H1 (cell line): ENCODE measurements around the gene FGFR2. TPM values are rescaled to one million over a fixed set of nuclear protein-coding genes. Genes with fewer than 3 reads are reported as not detected.
A peak's percentile ranks its signal among the peaks of the same experiment; 100 is the strongest.

Experiments
- CTCF ChIA-PET: fragments of 300-600 bp; sonication (Branson Sonifier 250); formaldehyde crosslinking; loops from one replicate; lab custom pipeline; 2021; ENCODE audit not compliant: partially characterized antibody; lab: Charles Lee
- POLR2A ChIA-PET: fragments of 300-600 bp; sonication (Branson Sonifier 250); formaldehyde crosslinking; loops from one replicate; lab custom pipeline; 2021; ENCODE audit warnings: inconsistent platforms; ENCODE audit not compliant: partially characterized antibody; lab: Charles Lee
- DNase-seq, 2 experiments: peaks; one replicate each; pipeline versions ENCODE4 v3.0.0 to v3.0.0-alpha.2; 2010 to 2022; ENCODE audit warnings: low spot score in 2 of 2, low read depth in 1 of 2, mixed read lengths in 1 of 2
- FAIRE-seq: peaks from 2 replicates; lab custom pipeline; 2011; peaks lifted over from hg19 to GRCh38; lab: Jason Lieb, UNC
- H2AFZ ChIP-seq: 2 replicates; pipeline ENCODE4 v1.8.1; 2012; ENCODE audit warnings: low read length, inconsistent platforms
- H2AK5ac ChIP-seq: 2 replicates; pipeline ENCODE4 v1.6.1; 2013; ENCODE audit warnings: low read depth, low read length
- H2BK120ac ChIP-seq: replicated peaks from 2 replicates; pipeline ENCODE3; 2013; ENCODE audit warnings: low read depth, low read length, inconsistent platforms
- H2BK12ac ChIP-seq: 2 replicates; pipeline ENCODE4 v1.6.1; 2013; ENCODE audit warnings: low read depth, low read length
- H2BK15ac ChIP-seq: 2 replicates; pipeline ENCODE4 v1.6.1; 2013; ENCODE audit warnings: low read length
- H2BK20ac ChIP-seq: 2 replicates; pipeline ENCODE4 v1.6.1; 2013; ENCODE audit warnings: low read length
- H2BK5ac ChIP-seq: 2 replicates; pipeline ENCODE4 v1.6.1; 2013; ENCODE audit warnings: low read depth, low read length
- H3K14ac ChIP-seq: 2 replicates; pipeline ENCODE4 v1.6.1; 2013; ENCODE audit warnings: inconsistent platforms; ENCODE audit not compliant: insufficient read length
- H3K18ac ChIP-seq: 2 replicates; pipeline ENCODE4 v1.6.1; 2013; ENCODE audit warnings: low read length; ENCODE audit errors: extremely low read depth
- H3K23ac ChIP-seq: 2 replicates; pipeline ENCODE4 v1.6.1; 2013; ENCODE audit warnings: inconsistent platforms; ENCODE audit not compliant: insufficient read length
- H3K23me2 ChIP-seq: 2 replicates; pipeline ENCODE4 v1.6.1; 2013; ENCODE audit warnings: low read depth, low read length
- H3K27ac ChIP-seq: 2 replicates; pipeline ENCODE4 v1.6.1; 2011; ENCODE audit warnings: low read depth, low read length, inconsistent platforms
- H3K27me3 ChIP-seq, 4 experiments: replicated peaks in 1 of 4; 1 replicate in 1 of 4; 2 replicates in 3 of 4; pipeline versions ENCODE4 v1.6.1 to v1.8.1; 2011 to 2013; ENCODE audit warnings: low read length in 3 of 4, mild to moderate bottlenecking in 3 of 4, inconsistent platforms in 2 of 4, mixed read lengths in 2 of 4, moderate library complexity in 1 of 4; ENCODE audit not compliant: control insufficient read depth in 3 of 4, insufficient read depth in 3 of 4; ENCODE audit errors: extremely low read depth in 1 of 4
- H3K36me3 ChIP-seq, 4 experiments: 2 replicates each; pipeline versions ENCODE4 v1.6.1 to v1.8.1; 2011 to 2013; ENCODE audit warnings: mild to moderate bottlenecking in 4 of 4, low read length in 3 of 4, moderate library complexity in 2 of 4, control low read depth in 1 of 4, inconsistent platforms in 1 of 4; ENCODE audit not compliant: insufficient read depth in 4 of 4, control insufficient read depth in 2 of 4
- H3K4ac ChIP-seq: replicated peaks from 2 replicates; pipeline ENCODE3; 2013; ENCODE audit warnings: low read length, low read depth, mixed read lengths, inconsistent platforms; ENCODE audit not compliant: insufficient read length
- H3K4me1 ChIP-seq, 4 experiments: replicated peaks in 1 of 4; 1 replicate in 1 of 4; 2 replicates in 3 of 4; pipeline versions ENCODE4 v1.6.1 to v1.8.1; 2011 to 2013; ENCODE audit warnings: low read length in 3 of 4, inconsistent platforms in 2 of 4, mixed read lengths in 1 of 4; ENCODE audit not compliant: insufficient read depth in 4 of 4, control insufficient read depth in 3 of 4
- H3K4me2 ChIP-seq, 2 experiments: 2 replicates each; pipeline versions ENCODE4 v1.6.1 to v1.8.1; 2011 to 2013; ENCODE audit warnings: low read depth in 2 of 2, low read length in 2 of 2, control low read depth in 1 of 2, inconsistent platforms in 1 of 2, mild to moderate bottlenecking in 1 of 2; ENCODE audit not compliant: insufficient read depth in 1 of 2
- H3K4me3 ChIP-seq, 4 experiments: fragments of 200-600, 300-600 bp in 1 of 4; sonication (generic), shearing (Covaris generic), sonication (Bioruptor Twin) in 1 of 4; 2 replicates each; pipeline versions ENCODE4 v1.5.1 to v1.8.1; 2011 to 2016; ENCODE audit warnings: low read length in 4 of 4, low read depth in 3 of 4, control low read depth in 2 of 4, inconsistent platforms in 2 of 4, mild to moderate bottlenecking in 2 of 4, mixed read lengths in 1 of 4, moderate library complexity in 1 of 4; ENCODE audit not compliant: insufficient read depth in 2 of 4; ENCODE audit errors: extremely low read depth in 1 of 4
- H3K56ac ChIP-seq: replicated peaks from 2 replicates; pipeline ENCODE3; 2013; ENCODE audit warnings: low read depth, mild to moderate bottlenecking, mixed read lengths, low read length, inconsistent platforms; ENCODE audit not compliant: insufficient read length
- H3K79me1 ChIP-seq: 2 replicates; pipeline ENCODE4 v1.6.1; 2013; ENCODE audit warnings: low read depth, low read length, control low read depth
- H3K79me2 ChIP-seq, 2 experiments: 2 replicates each; pipeline versions ENCODE4 v1.6.1 to v1.8.1; 2012 to 2013; ENCODE audit warnings: low read length in 2 of 2, mild to moderate bottlenecking in 2 of 2, inconsistent platforms in 1 of 2; ENCODE audit not compliant: insufficient read depth in 2 of 2, control insufficient read depth in 1 of 2
- H3K9ac ChIP-seq, 4 experiments: replicated peaks in 1 of 4; 1 replicate in 1 of 4; 2 replicates in 3 of 4; pipeline versions ENCODE4 v1.6.1 to v1.8.1; 2011 to 2013; ENCODE audit warnings: low read depth in 3 of 4, low read length in 3 of 4, control low read depth in 2 of 4, mild to moderate bottlenecking in 2 of 4, moderate library complexity in 2 of 4, inconsistent platforms in 1 of 4; ENCODE audit errors: extremely low read depth in 1 of 4
- H3K9me3 ChIP-seq, 2 experiments: 2 replicates each; pipeline versions ENCODE4 v1.6.1 to v1.8.1; 2012 to 2013; ENCODE audit warnings: mild to moderate bottlenecking in 2 of 2, moderate library complexity in 2 of 2, control low read depth in 1 of 2, inconsistent platforms in 1 of 2, low read depth in 1 of 2, low read length in 1 of 2, mixed read lengths in 1 of 2; ENCODE audit not compliant: insufficient read depth in 2 of 2
- H4K20me1 ChIP-seq, 2 experiments: replicated peaks in 1 of 2; 2 replicates each; pipeline versions ENCODE3 to v1.8.1; 2011 to 2013; ENCODE audit warnings: inconsistent platforms in 2 of 2, low read length in 2 of 2, mild to moderate bottlenecking in 1 of 2; ENCODE audit not compliant: insufficient read depth in 2 of 2, control insufficient read depth in 1 of 2
- H4K5ac ChIP-seq: 2 replicates; pipeline ENCODE4 v1.6.1; 2013; ENCODE audit warnings: low read length, low read depth, mixed read lengths, inconsistent platforms; ENCODE audit not compliant: insufficient read length
- H4K8ac ChIP-seq: 2 replicates; pipeline ENCODE4 v1.8.0; 2013; ENCODE audit warnings: mild to moderate bottlenecking, moderate library complexity, low read length, inconsistent platforms; ENCODE audit not compliant: insufficient read depth; ENCODE audit errors: extremely low read depth
- H4K91ac ChIP-seq: replicated peaks from 2 replicates; pipeline ENCODE3; 2013; ENCODE audit warnings: low read length, mixed read lengths, inconsistent platforms; ENCODE audit not compliant: insufficient read length
- CEBPB ChIP-seq: IDR thresholded peaks from 2 replicates; pipeline ENCODE4 v1.6.1; 2012; ENCODE audit warnings: low read depth, low read length
- CTBP2 ChIP-seq: IDR thresholded peaks from 2 replicates; pipeline ENCODE4 v1.7.0; 2011; ENCODE audit warnings: borderline replicate concordance, mild to moderate bottlenecking, moderate library complexity, mixed read lengths, low read length; ENCODE audit not compliant: insufficient read depth, insufficient read length
- EGR1 ChIP-seq: IDR thresholded peaks from 2 replicates; pipeline ENCODE4 v1.6.1; 2011; ENCODE audit warnings: low read depth, low read length, borderline replicate concordance
- JUN ChIP-seq: IDR thresholded peaks from 2 replicates; pipeline ENCODE4 v1.6.1; 2011; ENCODE audit warnings: low read depth, mild to moderate bottlenecking, improper control_type of control experiment, low read length
- JUND ChIP-seq: IDR thresholded peaks from 2 replicates; pipeline ENCODE4 v1.6.1; 2011; ENCODE audit warnings: mild to moderate bottlenecking, improper control_type of control experiment, low read length
- MAFK ChIP-seq: IDR thresholded peaks from 2 replicates; pipeline ENCODE4 v1.6.1; 2012; ENCODE audit warnings: low read depth, mild to moderate bottlenecking, improper control_type of control experiment, low read length
- NANOG ChIP-seq: IDR thresholded peaks from 2 replicates; pipeline ENCODE4 v1.6.1; 2011; ENCODE audit warnings: low read length, low read depth, mild to moderate bottlenecking, inconsistent platforms; ENCODE audit not compliant: insufficient read depth, poor library complexity, severe bottlenecking
- RNF2 ChIP-seq: fragments of 200-900, 300-1000 bp; sonication (generic); IDR thresholded peaks from 2 replicates; pipeline ENCODE4 v1.7.1; 2016; ENCODE audit warnings: borderline replicate concordance, low read depth, mild to moderate bottlenecking, antibody characterized with exemption, low read length; ENCODE audit not compliant: poor library complexity, severe bottlenecking; ENCODE audit errors: missing control alignments
- SIN3A ChIP-seq, 2 experiments: IDR thresholded peaks in 1 of 2; conservative IDR thresholded peaks in 1 of 2; 2 replicates each; pipeline ENCODE4 v1.6.1; 2011 to 2012; ENCODE audit warnings: low read length in 2 of 2, improper control_type of control experiment in 1 of 2, low read depth in 1 of 2, mild to moderate bottlenecking in 1 of 2
- SRF ChIP-seq: IDR thresholded peaks from 2 replicates; pipeline ENCODE4 v1.6.1; 2011; ENCODE audit warnings: mild to moderate bottlenecking, low read depth, low read length, moderate library complexity
- WGBS, 2 experiments: shearing (Covaris generic) in 1 of 2; methylation state at CpG; one replicate each; pipeline versions ENCODE4 v1.1.6 to v1.1.7; 2013 to 2015; ENCODE audit warnings: low lambda C conversion rate in 2 of 2, mixed read lengths in 2 of 2, inconsistent platforms in 1 of 2, low coverage in 1 of 2, missing lambda C conversion rate in 1 of 2; ENCODE audit not compliant: insufficient replicate concordance in 2 of 2, insufficient coverage in 1 of 2, insufficient read length in 1 of 2; ENCODE audit errors: extremely low coverage in 1 of 2, missing lambda C conversion rate in 1 of 2; 5-methylcytosine and 5-hydroxymethylcytosine counted together
- polyA plus RNA-seq, 7 experiments: library from polyadenylated mRNA; depleted of rRNA in 3 of 7; stranded (reverse) in 5 of 7; unstranded in 2 of 7; fragments of >200 nt in 5 of 7; fragments of 200-250 nt in 2 of 7; gene quantifications; 1 replicate in 5 of 7; 2 replicates in 1 of 7; 4 replicates in 1 of 7; pipeline versions ENCODE4 v1.2.1 to v1.2.3, GENCODE V29; 2011 to 2013; ENCODE audit warnings: missing spikeins in 2 of 7, mixed read lengths in 2 of 7
- total RNA-seq: library from RNA; stranded (reverse); fragmentation: NEBNext Ultra II Directional; extraction: Animal tissue kit (Norgen Biotek cat#: 25700); gene quantifications from 2 replicates; pipeline ENCODE4 v1.2.1, GENCODE V29; 2021

The FGFR2 gene
- total and polyA plus RNA-seq, 2 of the 8 experiments (the other 6 are each of a cell fraction or from before 2014, with no cell fraction given) = 50.2 to 81.2 TPM

DNA sequence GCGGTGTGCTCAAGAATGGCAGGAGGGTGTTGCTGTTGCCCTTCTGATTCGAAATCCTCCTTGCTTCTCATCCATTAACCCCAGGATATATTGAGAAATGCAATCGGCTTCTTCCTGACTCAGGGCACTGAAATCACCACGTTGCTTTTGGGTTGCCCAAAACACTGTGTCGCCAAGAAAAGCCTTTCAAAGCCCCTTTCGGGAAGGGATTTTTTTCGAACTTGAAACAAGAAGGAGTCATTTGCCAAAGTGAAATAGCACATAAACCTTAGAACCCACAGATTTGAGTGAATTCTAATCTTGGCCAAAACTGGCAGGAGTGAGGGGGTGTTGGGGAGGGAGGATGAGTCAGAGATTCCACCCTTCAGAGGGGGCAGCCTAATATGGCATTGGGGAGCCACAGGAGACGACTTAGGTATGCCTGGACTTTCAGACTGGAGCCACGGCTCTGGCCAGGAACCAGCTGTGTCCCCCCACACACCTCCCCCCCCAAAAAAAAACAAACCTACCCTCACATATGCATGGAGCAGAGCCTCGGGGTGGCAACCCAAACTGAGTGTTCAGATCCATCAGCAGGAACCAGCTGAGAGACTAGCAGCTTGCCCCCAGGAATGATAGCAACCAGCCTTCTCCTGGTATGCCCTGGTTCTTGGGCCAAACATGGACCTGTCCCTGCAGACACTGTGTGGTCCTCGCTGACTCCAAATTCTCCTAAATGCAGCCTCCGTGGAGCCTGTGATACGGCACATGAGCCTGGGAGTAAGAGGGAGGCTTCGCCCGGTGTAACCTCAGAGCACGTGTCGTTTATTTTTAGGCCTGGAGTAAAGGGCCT is 138.4 kb downstream of the FGFR2 start:
- Histone ChIP-seq H3K23ac (no peak overlapping the region), H2BK120ac (peak overlapping the region; percentile 50), H2BK15ac (0 out of 2 replicates have a peak overlapping the region, but pooled peaks have one; percentile 65), H3K27ac (no peak overlapping the region; the same call in 1 of the 2 replicates), H3K9me3 (no peaks in the 10 kb centered on the region), H3K79me2 (no peaks in the 10 kb centered on the region), H4K20me1 (no peaks in the 10 kb centered on the region), H3K79me1 (no peaks in the 10 kb centered on the region), H3K36me3 (no peaks in the 10 kb centered on the region), H4K8ac (no peak overlapping the region), H3K18ac (peak overlapping the region; percentile 78), H2AK5ac (peak overlapping the region; percentile 91; the same call in 1 of the 2 replicates), H2BK20ac (0 out of 2 replicates have a peak overlapping the region, but pooled peaks have one; percentile 75), H3K14ac (no peak overlapping the region), H3K4me2 (peak overlapping the region; percentile 34 to 48; a peak in 2 of 4 replicates), H3K4me3 (no peak overlapping the region), H2AFZ (peak overlapping the region; percentile 15; the same call in 1 of the 2 replicates), H3K56ac (no peak overlapping the region), H4K91ac (peak overlapping the region; percentile 25), H3K27me3 (peaks cover 0 to 2% (median 0%) of the 10 kb centered on the region in 4 experiments; a peak in 2 of 7 replicates), H4K5ac (no peak overlapping the region), H2BK12ac (peak overlapping the region; percentile 95), H3K9ac (no peak overlapping the region; a peak in 1 of 7 replicates), H3K4me1 (peaks cover 7 to 12% (median 10%) of the 10 kb centered on the region in 4 experiments), H2BK5ac (peak overlapping the region; percentile 77), H3K4ac (no peak overlapping the region), H3K23me2 (no peaks in the 10 kb centered on the region; the same call in 1 of the 2 replicates)
- POLR2A ChIA-PET = interaction anchor here (0.6 to 0.8 kb wide), 2 partner anchors 10 to 110 kb away, joined by 3 to 6 read pairs; no protein-coding TSS in a partner anchor
- no peak for FAIRE-seq
- WGBS, 2 experiments = 62% methylated on average over 15 of the region's 17 CpGs; no CpG with 5 or more reads in 1 of the 2 experiments
- DNase-seq = peak in 1 of 2 experiments; percentile 58
- CTCF ChIA-PET = interaction anchor here (0.6 to 1.3 kb wide), 2 partner anchors 242 to 517 kb away, joined by 3 read pairs; no protein-coding TSS in a partner anchor
- TF ChIP-seq NANOG (no peak), SRF (peak; percentile 96), CTBP2 (peak; percentile 74), CEBPB (no peak), JUN (peak; percentile 89), RNF2 (no peak), JUND (peak; percentile 99), MAFK (no peak), EGR1 (peak; percentile 53; the same call in 1 of the 2 replicates), SIN3A (conservative IDR thresholded peaks at IDR 0.05 in 1 of 2, IDR thresholded peaks at IDR 0.05 in 1 of 2; ENCODE audit: low read depth in 1 of 2, low read length in 2 of 2) (0 out of 4 replicates have a peak, but pooled peaks of 1 of the 2 experiments have one; percentile 42)
